GM12874 (cell line): ENCODE results near the gene SLC35F1.

Experiments
- CTCF ChIP-seq: IDR thresholded peaks from 2 replicates; pipeline ENCODE4 v1.5.1; 2011; ENCODE audit warnings: low read depth, mild to moderate bottlenecking, control low read depth, low read length, moderate library complexity; ENCODE audit not compliant: insufficient read depth

The SLC35F1 gene

GRCh38 chr6:118298476-118299427 lies 391.7 kb downstream of the SLC35F1 start:
- no peak for TF ChIP-seq CTCF

- TF ChIP-seq CTCF, result no peak
Measured at GRCh38 chr6:118299457-118299856, 392.4 kb downstream of the SLC35F1 start.

- TF ChIP-seq CTCF, result no peak
Measured at GRCh38 chr6:118304321-118304720, 397.3 kb downstream of the SLC35F1 start.

GRCh38 chr6:118305081-118305480 lies 398.0 kb downstream of the SLC35F1 start:
- TF ChIP-seq CTCF, result no peak

GRCh38 chr6:118306392-118307238 lies 399.6 kb downstream of the SLC35F1 start:
- no peak for TF ChIP-seq CTCF

- TF ChIP-seq CTCF, result no peak
Measured at GRCh38 chr6:118307581-118307980, 400.5 kb downstream of the SLC35F1 start.
